ENCODE data around the gene SELENOP. TPM values are rescaled to one million over a fixed set of nuclear protein-coding genes. Genes with fewer than 3 reads are reported as not detected.

SELENOP gene
- total and polyA plus RNA-seq, 2 experiments from 2014 or later = 11.0 to 12.3 TPM

GRCh38 chr5:42855386-42855785 is 43.7 kb upstream of the SELENOP start:
- no peak for DNase-seq (ENCODE audit: low spot score)
- no peaks in the 10 kb centered on the region for H3K9me3 Mint-ChIP-seq
- no peak overlapping the region for H3K27ac Mint-ChIP-seq
- peaks cover 9% of the 10 kb centered on the region for H3K4me1 ChIP-seq (ENCODE audit: insufficient read depth)
- no peaks in the 10 kb centered on the region for H3K36me3 ChIP-seq (ENCODE audit: insufficient read depth)
- no peaks in the 10 kb centered on the region for H3F3A ChIP-seq (replicated peaks; ENCODE audit: low read depth)
- H3K4me3 Mint-ChIP-seq = no peak overlapping the region
- H3K27me3 Mint-ChIP-seq (ENCODE audit: insufficient read depth, low read depth, poor library complexity) = no peaks in the 10 kb centered on the region
- H3K9me2 ChIP-seq (ENCODE audit: insufficient read depth) = no peaks in the 10 kb centered on the region
- no peak overlapping the region for H2AFZ ChIP-seq
- no peak overlapping the region for H3K4me2 ChIP-seq
- no peaks in the 10 kb centered on the region for H4K20me1 ChIP-seq (replicated peaks; ENCODE audit: insufficient read depth)
- H3K36me3 Mint-ChIP-seq (ENCODE audit: low read depth) = no peaks in the 10 kb centered on the region
- TF ChIP-seq ETS1 (IDR thresholded peaks at IDR 0.05) (no peak), CTCF (conservative IDR thresholded peaks at IDR 0.05; ENCODE audit: low read depth in 2 of 2) (no peak), CREB1 (CRISPR knock-in tag; IDR thresholded peaks at IDR 0.05; ENCODE audit: low read depth) (no peak), POLR2AphosphoS5 (IDR thresholded peaks at IDR 0.05; ENCODE audit: low read depth) (no peak), JUNB (IDR thresholded peaks at IDR 0.05; ENCODE audit: unreplicated experiment) (no peak), STAT1 (IDR thresholded peaks at IDR 0.05; ENCODE audit: unreplicated experiment) (no peak), EZH2 (IDR thresholded peaks at IDR 0.05; ENCODE audit: low read depth, unreplicated experiment) (no peak), ZNF462 (CRISPR knock-in tag; IDR thresholded peaks at IDR 0.05) (no peak), ZNF331 (CRISPR knock-in tag; IDR thresholded peaks at IDR 0.05; ENCODE audit: low read depth) (no peak), NANOG (IDR thresholded peaks at IDR 0.05; ENCODE audit: borderline replicate concordance) (no peak)
- no peaks in the 10 kb centered on the region for H3K79me2 ChIP-seq (replicated peaks; ENCODE audit: insufficient read depth)
- H3K4me1 Mint-ChIP-seq = peaks cover 14% of the 10 kb centered on the region
- no peaks in the 10 kb centered on the region for H3K27me3 ChIP-seq (ENCODE audit: insufficient read depth)
- ATAC-seq = no peak
- no peak overlapping the region for H3K4me3 ChIP-seq
- no peak overlapping the region for H3K27ac ChIP-seq (ENCODE audit: low read depth)
